ENCODE data around the gene CASZ1. TPM values are rescaled to one million over a fixed set of nuclear protein-coding genes. Genes with fewer than 3 reads are reported as not detected.

Gene CASZ1
- polyA plus RNA-seq, 2 of the 4 experiments (the other 2 are of a cell fraction), result 0.52 to 1.2 TPM

- Histone ChIP-seq H3K4me1 (peaks cover 5% of the 10 kb centered on the region; the same call in 1 of the 3 replicates), H3K4me3 (peak overlapping the region; percentile 82), H3K4me2 (peak overlapping the region; percentile 93), H3K27ac (peak overlapping the region; percentile 41 to 83), H3K9me3 (no peaks in the 10 kb centered on the region)
- POLR2A ChIA-PET, result no interaction called here
- FAIRE-seq (no peak), ATAC-seq (peak; percentile 14 to 36; a peak in 4 of 6 replicates), DNase-seq (ENCODE audit: low read depth in 1 of 2, low spot score in 1 of 2) (peak in 1 of 2 experiments; percentile 28)
- WGBS (ENCODE audit: missing lambda C conversion rate), result 2% methylated on average over 24 of the region's 79 CpGs
- TF ChIP-seq CHD4 (IDR thresholded peaks at IDR 0.05; ENCODE audit: borderline replicate concordance) (no peak), FOSL2 (IDR thresholded peaks at IDR 0.05) (no peak), FOSL2 (CRISPR knock-in tag; IDR thresholded peaks at IDR 0.05) (no peak), KDM1A (IDR thresholded peaks at IDR 0.05; ENCODE audit: low read depth) (no peak), HDAC2 (IDR thresholded peaks at IDR 0.05) (no peak), REST (IDR thresholded peaks at IDR 0.05) (peak; percentile 52), CHD2 (IDR thresholded peaks at IDR 0.05; ENCODE audit: low read length, partially characterized antibody) (peak; percentile 36)
- CTCF ChIA-PET, result interaction anchor here (0.8 to 2.6 kb wide), 8 partner anchors 13 to 242 kb away, joined by 3 to 12 read pairs (median 5); no protein-coding TSS in a partner anchor
Measured at GRCh38 chr1:10693497-10694273, 102.8 kb downstream of the CASZ1 start.

DNA sequence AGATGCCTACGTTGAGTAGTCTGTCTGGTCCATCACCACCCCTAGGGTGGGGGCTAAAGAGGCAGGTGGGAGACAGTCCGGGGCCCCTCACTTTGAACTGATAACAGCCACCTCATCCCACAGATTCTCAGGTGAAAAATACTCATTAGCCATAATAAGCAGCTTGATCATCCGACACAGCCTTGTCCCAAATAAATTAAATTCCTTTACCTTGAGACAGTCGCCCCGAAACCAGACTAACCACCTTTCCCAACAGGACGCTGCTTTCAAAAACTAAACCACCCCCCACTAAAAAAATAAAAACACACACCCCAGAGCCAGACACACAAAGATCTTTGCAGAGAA lies 103.3 kb downstream of the CASZ1 start:
- TF ChIP-seq CHD2 (IDR thresholded peaks at IDR 0.05; ENCODE audit: low read length, partially characterized antibody), result no peak
- TF ChIP-seq FOSL2 (IDR thresholded peaks at IDR 0.05), result no peak
- TF ChIP-seq FOSL2 (CRISPR knock-in tag; IDR thresholded peaks at IDR 0.05), result no peak
- TF ChIP-seq ESRRA (IDR thresholded peaks at IDR 0.05; ENCODE audit: borderline replicate concordance, low read length), result no peak
- H3K9me3 ChIP-seq, result no peaks in the 10 kb centered on the region
- peaks cover 5% of the 10 kb centered on the region; the same call in 1 of the 3 replicates for H3K4me1 ChIP-seq
- POLR2A ChIA-PET, result no interaction called here
- no peak for ATAC-seq
- no peak for FAIRE-seq
- peak overlapping the region; percentile 93 for H3K4me2 ChIP-seq
- 76% methylated on average over 6 of the region's 6 CpGs for WGBS (ENCODE audit: missing lambda C conversion rate)
- DNase-seq (ENCODE audit: low read depth in 1 of 2, low spot score in 1 of 2), result no peak
- H3K4me3 ChIP-seq, result peak overlapping the region; percentile 82; the same call in 2 of the 3 replicates
- CTCF ChIA-PET, result interaction anchor here (0.8 to 2.6 kb wide), 10 partner anchors 12 to 243 kb away, joined by 3 to 12 read pairs (median 4); no protein-coding TSS in a partner anchor
- no peak overlapping the region for H3K27ac ChIP-seq

DNA sequence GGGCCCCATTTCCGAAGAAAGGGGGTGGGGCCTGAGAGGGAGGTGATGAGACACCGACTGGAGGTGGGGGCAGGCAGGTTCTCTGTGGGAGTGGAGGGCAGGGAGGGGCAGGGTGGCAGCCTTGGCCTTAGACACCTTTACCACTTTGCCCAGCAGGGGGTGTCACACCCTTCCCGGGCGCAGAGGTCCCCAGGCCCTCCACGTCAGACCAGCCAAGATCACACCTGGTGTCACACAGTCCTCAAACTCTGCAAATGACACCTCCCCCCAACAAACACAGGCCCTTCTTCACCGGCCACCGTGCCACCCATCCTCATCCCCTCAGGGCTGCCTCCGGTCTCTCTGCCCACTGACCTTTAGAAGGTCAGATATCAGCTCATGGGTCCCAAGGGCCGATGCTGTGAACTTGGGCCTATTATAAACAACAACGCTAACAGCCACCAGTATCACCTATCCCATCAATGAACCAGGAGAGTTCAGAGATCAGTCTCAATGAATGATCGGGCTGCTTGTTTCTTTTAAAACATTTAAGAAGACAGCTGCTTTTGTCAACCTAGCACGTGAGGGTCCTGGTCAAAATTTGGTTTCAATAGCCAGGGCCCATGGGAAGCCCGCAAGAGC lies 103.9 kb downstream of the CASZ1 start:
- no peak overlapping the region for H3K27ac ChIP-seq

More for the DNA sequence above, 103.9 kb downstream of the CASZ1 start:
- DNase-seq (ENCODE audit: low read depth in 1 of 2, low spot score in 1 of 2), result peak; percentile 50 to 52
- no peak for FAIRE-seq
- Histone ChIP-seq H3K4me3 (no peak overlapping the region), H3K4me1 (peaks cover 5% of the 10 kb centered on the region; the same call in 1 of the 3 replicates), H3K9me3 (no peaks in the 10 kb centered on the region), H3K4me2 (no peak overlapping the region)
- ChIA-PET CTCF (interaction anchor here (0.8 to 2.6 kb wide), 12 partner anchors 10 to 244 kb away, joined by 3 to 12 read pairs (median 4); no protein-coding TSS in a partner anchor), POLR2A (no interaction called here)
- WGBS (ENCODE audit: missing lambda C conversion rate), result 91% methylated on average over 8 of the region's 13 CpGs
- ATAC-seq, result peak; percentile 47 to 82; a peak in 4 of 6 replicates
- TF ChIP-seq SMC3 (IDR thresholded peaks at IDR 0.05) (peak; percentile 60), EHF (CRISPR knock-in tag; IDR thresholded peaks at IDR 0.05) (no peak), MAFK (IDR thresholded peaks at IDR 0.05; ENCODE audit: partially characterized antibody) (no peak), TFCP2L1 (CRISPR knock-in tag; IDR thresholded peaks at IDR 0.05) (no peak), CHD4 (IDR thresholded peaks at IDR 0.05; ENCODE audit: borderline replicate concordance) (no peak), HDAC2 (IDR thresholded peaks at IDR 0.05) (no peak), FOXS1 (CRISPR knock-in tag; IDR thresholded peaks at IDR 0.05) (no peak), RAD21 (conservative IDR thresholded peaks at IDR 0.05 in 1 of 2, IDR thresholded peaks at IDR 0.05 in 1 of 2) (peak; percentile 60 to 63)
- TF ChIP-seq, protein P1, sequence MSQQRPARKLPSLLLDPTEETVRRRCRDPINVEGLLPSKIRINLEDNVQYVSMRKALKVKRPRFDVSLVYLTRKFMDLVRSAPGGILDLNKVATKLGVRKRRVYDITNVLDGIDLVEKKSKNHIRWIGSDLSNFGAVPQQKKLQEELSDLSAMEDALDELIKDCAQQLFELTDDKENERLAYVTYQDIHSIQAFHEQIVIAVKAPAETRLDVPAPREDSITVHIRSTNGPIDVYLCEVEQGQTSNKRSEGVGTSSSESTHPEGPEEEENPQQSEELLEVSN (IDR thresholded peaks at IDR 0.05; ENCODE audit: borderline replicate concordance, low read depth), result no peak
- TF ChIP-seq, protein P2, sequence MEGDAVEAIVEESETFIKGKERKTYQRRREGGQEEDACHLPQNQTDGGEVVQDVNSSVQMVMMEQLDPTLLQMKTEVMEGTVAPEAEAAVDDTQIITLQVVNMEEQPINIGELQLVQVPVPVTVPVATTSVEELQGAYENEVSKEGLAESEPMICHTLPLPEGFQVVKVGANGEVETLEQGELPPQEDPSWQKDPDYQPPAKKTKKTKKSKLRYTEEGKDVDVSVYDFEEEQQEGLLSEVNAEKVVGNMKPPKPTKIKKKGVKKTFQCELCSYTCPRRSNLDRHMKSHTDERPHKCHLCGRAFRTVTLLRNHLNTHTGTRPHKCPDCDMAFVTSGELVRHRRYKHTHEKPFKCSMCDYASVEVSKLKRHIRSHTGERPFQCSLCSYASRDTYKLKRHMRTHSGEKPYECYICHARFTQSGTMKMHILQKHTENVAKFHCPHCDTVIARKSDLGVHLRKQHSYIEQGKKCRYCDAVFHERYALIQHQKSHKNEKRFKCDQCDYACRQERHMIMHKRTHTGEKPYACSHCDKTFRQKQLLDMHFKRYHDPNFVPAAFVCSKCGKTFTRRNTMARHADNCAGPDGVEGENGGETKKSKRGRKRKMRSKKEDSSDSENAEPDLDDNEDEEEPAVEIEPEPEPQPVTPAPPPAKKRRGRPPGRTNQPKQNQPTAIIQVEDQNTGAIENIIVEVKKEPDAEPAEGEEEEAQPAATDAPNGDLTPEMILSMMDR (IDR thresholded peaks at IDR 0.05), result peak; percentile 42
